Smooth muscle cell (in vitro differentiated cells): ENCODE data around the gene QRFP. TPM values are rescaled to one million over a fixed set of nuclear protein-coding genes. Genes with fewer than 3 reads are reported as not detected.

ENCODE experiments used
- DNase-seq: peaks from one replicate; lab custom pipeline; 2025; ENCODE audit not compliant: unreplicated experiment; lab: John Stamatoyannopoulos, UW
- H2AFZ ChIP-seq: fragments of 200-600 bp; sonication (generic); 2 replicates; pipeline ENCODE4 v1.6.0; 2016; ENCODE audit warnings: antibody characterized with exemption, low read depth, mild to moderate bottlenecking
- H3F3A ChIP-seq: fragments of 200-600 bp; sonication (generic); 2 replicates; pipeline ENCODE4 v1.6.0; 2017; ENCODE audit warnings: antibody characterized with exemption, low read depth
- H3K27ac ChIP-seq: fragments of 200-600 bp; sonication (generic); 2 replicates; pipeline ENCODE4 v1.5.1; 2016; ENCODE audit warnings: low read depth, mild to moderate bottlenecking
- H3K27me3 ChIP-seq: fragments of 200-600 bp; sonication (generic); 2 replicates; pipeline ENCODE4 v1.6.1; 2016; ENCODE audit warnings: low read depth, mild to moderate bottlenecking
- H3K36me3 ChIP-seq: fragments of 200-600 bp; sonication (generic); 2 replicates; pipeline ENCODE4 v1.5.1; 2016; ENCODE audit warnings: low read depth
- H3K4me1 ChIP-seq: fragments of 200-600 bp; sonication (generic); 2 replicates; pipeline ENCODE4 v1.5.1; 2016; ENCODE audit warnings: low read depth
- H3K4me2 ChIP-seq: fragments of 200-600 bp; sonication (generic); 2 replicates; pipeline ENCODE4 v1.6.0; 2016; ENCODE audit warnings: mild to moderate bottlenecking
- H3K4me3 ChIP-seq: fragments of 200-600 bp; sonication (generic); 2 replicates; pipeline ENCODE4 v1.5.1; 2016; ENCODE audit warnings: mild to moderate bottlenecking
- H3K79me2 ChIP-seq: fragments of 200-600 bp; sonication (generic); 2 replicates; pipeline ENCODE4 v1.6.0; 2016; ENCODE audit warnings: low read depth, mild to moderate bottlenecking
- H3K9ac ChIP-seq: fragments of 200-600 bp; sonication (generic); 2 replicates; pipeline ENCODE4 v1.6.0; 2016; ENCODE audit warnings: low read depth
- H3K9me3 ChIP-seq: fragments of 200-600 bp; sonication (generic); replicated peaks from 2 replicates; pipeline ENCODE4 v1.5.1; 2016; ENCODE audit warnings: low read depth
- H4K20me1 ChIP-seq: fragments of 200-600 bp; sonication (generic); 2 replicates; pipeline ENCODE4 v1.6.0; 2016; ENCODE audit warnings: low read depth
- WGBS: methylation state at CpG from one replicate; pipeline ENCODE4 v1.1.7; 2016; ENCODE audit warnings: low lambda C conversion rate; 5-methylcytosine and 5-hydroxymethylcytosine counted together
- polyA plus RNA-seq: library from polyadenylated mRNA; unstranded; fragments of >200 nt; fragmentation: Nextera tagmentation; extraction: Ambion mirVana; gene quantifications from 2 replicates; pipeline ENCODE4 v1.2.1, GENCODE V29; 2016
- total RNA-seq: library from RNA; depleted of rRNA; stranded (reverse); fragments of >200 nt; gene quantifications from 2 replicates; pipeline ENCODE4 v1.2.3, GENCODE V29; 2014
- TF ChIP-seq, protein P1 (sequence below): fragments of 200-600 bp; sonication (generic); IDR thresholded peaks from 2 replicates; pipeline ENCODE4 v1.5.1; 2017; ENCODE audit warnings: borderline replicate concordance, mild to moderate bottlenecking, antibody characterized with exemption; ENCODE audit not compliant: insufficient read depth, poor library complexity, severe bottlenecking

Gene QRFP
- total and polyA plus RNA-seq, 2 experiments from 2014 or later, result 0.15 TPM; not detected in 1

DNA sequence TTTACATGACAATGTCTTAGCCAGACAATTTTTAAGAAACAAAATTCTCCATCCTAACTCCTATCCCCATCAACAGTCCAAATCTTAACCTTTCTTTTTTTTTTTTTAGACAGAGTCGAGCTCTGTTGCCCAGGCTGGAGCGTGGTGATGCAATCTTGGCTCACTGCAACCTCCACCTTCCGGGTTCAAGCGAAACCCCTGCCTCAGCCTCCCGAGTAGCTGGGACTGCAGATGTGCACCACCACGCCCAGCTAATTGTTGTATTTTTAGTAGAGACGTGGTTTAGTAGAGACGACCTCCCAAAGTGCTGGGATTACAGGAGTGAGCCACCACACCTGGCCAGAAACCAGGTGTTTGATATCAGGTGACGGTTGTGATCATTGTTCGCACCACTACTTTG, 51.4 kb downstream of the QRFP start:
- Histone ChIP-seq H3K4me2 (peak overlapping the region; percentile 82), H4K20me1 (peaks cover 91% of the 10 kb centered on the region), H2AFZ (no peak overlapping the region), H3K79me2 (peaks cover 75% of the 10 kb centered on the region), H3K4me3 (peak overlapping the region; percentile 23), H3K27me3 (no peaks in the 10 kb centered on the region), H3K36me3 (no peaks in the 10 kb centered on the region), H3K9ac (peak overlapping the region; percentile 92), H3K4me1 (peaks cover 46% of the 10 kb centered on the region), H3K27ac (peak overlapping the region; percentile 100), H3K9me3 (no peaks in the 10 kb centered on the region), H3F3A (peaks cover 63% of the 10 kb centered on the region)
- WGBS, result 69% methylated on average over 10 of the region's 10 CpGs
- no peak for DNase-seq
- TF ChIP-seq, protein P1, sequence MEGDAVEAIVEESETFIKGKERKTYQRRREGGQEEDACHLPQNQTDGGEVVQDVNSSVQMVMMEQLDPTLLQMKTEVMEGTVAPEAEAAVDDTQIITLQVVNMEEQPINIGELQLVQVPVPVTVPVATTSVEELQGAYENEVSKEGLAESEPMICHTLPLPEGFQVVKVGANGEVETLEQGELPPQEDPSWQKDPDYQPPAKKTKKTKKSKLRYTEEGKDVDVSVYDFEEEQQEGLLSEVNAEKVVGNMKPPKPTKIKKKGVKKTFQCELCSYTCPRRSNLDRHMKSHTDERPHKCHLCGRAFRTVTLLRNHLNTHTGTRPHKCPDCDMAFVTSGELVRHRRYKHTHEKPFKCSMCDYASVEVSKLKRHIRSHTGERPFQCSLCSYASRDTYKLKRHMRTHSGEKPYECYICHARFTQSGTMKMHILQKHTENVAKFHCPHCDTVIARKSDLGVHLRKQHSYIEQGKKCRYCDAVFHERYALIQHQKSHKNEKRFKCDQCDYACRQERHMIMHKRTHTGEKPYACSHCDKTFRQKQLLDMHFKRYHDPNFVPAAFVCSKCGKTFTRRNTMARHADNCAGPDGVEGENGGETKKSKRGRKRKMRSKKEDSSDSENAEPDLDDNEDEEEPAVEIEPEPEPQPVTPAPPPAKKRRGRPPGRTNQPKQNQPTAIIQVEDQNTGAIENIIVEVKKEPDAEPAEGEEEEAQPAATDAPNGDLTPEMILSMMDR, result no peak

DNA sequence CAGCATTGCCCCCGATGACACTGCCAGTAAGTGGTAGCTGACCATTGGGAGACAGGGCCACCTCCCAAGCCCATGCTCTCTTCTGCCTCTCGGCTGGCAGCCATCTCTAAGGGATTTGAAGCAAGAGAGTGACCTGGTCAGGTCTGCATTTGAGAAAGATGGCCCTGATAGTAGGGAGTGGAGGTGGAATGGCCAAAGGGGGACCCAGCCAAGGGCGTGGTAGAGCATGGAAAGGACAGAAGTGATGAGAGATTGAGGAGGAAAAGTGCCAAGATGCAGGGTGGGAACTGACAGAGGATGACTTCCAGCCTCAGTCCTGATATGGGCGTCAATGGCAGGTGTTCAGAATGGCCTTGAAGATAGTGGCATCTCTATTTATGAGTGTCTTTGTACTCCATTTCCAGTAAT, 52.6 kb downstream of the QRFP start:
- H3K36me3 ChIP-seq, result no peaks in the 10 kb centered on the region
- H3K9me3 ChIP-seq, result no peaks in the 10 kb centered on the region
- no peaks in the 10 kb centered on the region for H3K27me3 ChIP-seq
- WGBS, result 95% methylated on average over 4 of the region's 4 CpGs
- H3K4me1 ChIP-seq, result peaks cover 57% of the 10 kb centered on the region
- no peak overlapping the region for H2AFZ ChIP-seq
- TF ChIP-seq, protein P1, result no peak
- no peak for DNase-seq
- no peak overlapping the region for H3K4me3 ChIP-seq
- no peak overlapping the region for H3K9ac ChIP-seq
- no peak overlapping the region for H3K4me2 ChIP-seq
- peaks cover 91% of the 10 kb centered on the region for H4K20me1 ChIP-seq
- peak overlapping the region; percentile 100 for H3K27ac ChIP-seq
- peaks cover 54% of the 10 kb centered on the region for H3F3A ChIP-seq
- H3K79me2 ChIP-seq, result peaks cover 75% of the 10 kb centered on the region

- H4K20me1 ChIP-seq, result peaks cover 92% of the 10 kb centered on the region
- DNase-seq, result no peak
- peaks cover 46% of the 10 kb centered on the region for H3F3A ChIP-seq
- H3K79me2 ChIP-seq, result peaks cover 75% of the 10 kb centered on the region
- H3K27ac ChIP-seq, result peak overlapping the region; percentile 100
- H3K4me3 ChIP-seq, result no peak overlapping the region
- TF ChIP-seq, protein P1, result no peak
- WGBS, result 84% methylated on average over 9 of the region's 9 CpGs
- H3K36me3 ChIP-seq, result no peaks in the 10 kb centered on the region
- no peak overlapping the region for H3K9ac ChIP-seq
- H3K4me2 ChIP-seq, result no peak overlapping the region
- H3K9me3 ChIP-seq, result no peaks in the 10 kb centered on the region
- H3K27me3 ChIP-seq, result no peaks in the 10 kb centered on the region
- H3K4me1 ChIP-seq, result peaks cover 65% of the 10 kb centered on the region
- H2AFZ ChIP-seq, result no peak overlapping the region
Measured at GRCh38 chr9:130843049-130843908, 53.3 kb downstream of the QRFP start.

Other genes starting within 250 kb of the QRFP start
- gene PRDM12, start 232.2 kb downstream of the QRFP start, total RNA-seq, result not detected in 2 replicates
- gene PRDM12, start 232.2 kb downstream of the QRFP start, polyA plus RNA-seq, result 0.12 TPM in 1 of 2 replicates, not detected in the other
- 12.1 and 14.7 TPM in 2 replicates for gene EXOSC2, start 203.0 kb downstream of the QRFP start, total RNA-seq
- 15.8 and 17.3 TPM in 2 replicates for gene EXOSC2, start 203.0 kb downstream of the QRFP start, polyA plus RNA-seq
- gene ABL1, start 61.6 kb downstream of the QRFP start, total RNA-seq, result 38.2 TPM in 2 replicates
- gene ABL1, start 61.6 kb downstream of the QRFP start, polyA plus RNA-seq, result 50.6 and 51.0 TPM in 2 replicates
- gene FIBCD1, start 42.4 kb upstream of the QRFP start, total RNA-seq, result 1.3 and 1.8 TPM in 2 replicates
- 2.4 and 4.7 TPM in 2 replicates for gene FIBCD1, start 42.4 kb upstream of the QRFP start, polyA plus RNA-seq
- gene LAMC3, start 112.4 kb upstream of the QRFP start, total RNA-seq, result 21.3 and 26.9 TPM in 2 replicates
- gene LAMC3, start 112.4 kb upstream of the QRFP start, polyA plus RNA-seq, result 49.0 and 72.0 TPM in 2 replicates
- 1.6 and 3.1 TPM in 2 replicates for gene AIF1L, start 199.7 kb upstream of the QRFP start, total RNA-seq
- gene AIF1L, start 199.7 kb upstream of the QRFP start, polyA plus RNA-seq, result 3.1 and 3.6 TPM in 2 replicates
- gene NUP214, start 228.8 kb upstream of the QRFP start, total RNA-seq, result 20.2 and 44.7 TPM in 2 replicates
- gene NUP214, start 228.8 kb upstream of the QRFP start, polyA plus RNA-seq, result 13.9 and 24.2 TPM in 2 replicates